Measurements from ENCODE around the gene DNMT1. TPM values are rescaled to one million over a fixed set of nuclear protein-coding genes. Genes with fewer than 3 reads are reported as not detected.
"Not testable (repeated sequence)": the region's sequence is repeated elsewhere in the genome, so short reads cannot be mapped to it uniquely, and the experiment has no call there.

Gene DNMT1
- total RNA-seq, 1 donor, result 53.0 TPM

- Histone ChIP-seq H3K4me3 (ENCODE audit: low read length) (no peak overlapping the region), H3K27me3 (ENCODE audit: insufficient read depth, low read length) (no peaks in the 10 kb centered on the region), H3K9me3 (ENCODE audit: low read depth, low read length) (no peaks in the 10 kb centered on the region), H3K4me1 (ENCODE audit: insufficient read depth, low read length) (no peaks in the 10 kb centered on the region)
Measured at GRCh38 chr19:10182847-10183246, 11.9 kb downstream of the DNMT1 start.

GRCh38 chr19:10182076-10182475 lies 12.7 kb downstream of the DNMT1 start:
- Histone ChIP-seq H3K27me3 (ENCODE audit: insufficient read depth, low read length) (no peaks in the 10 kb centered on the region), H3K4me3 (ENCODE audit: low read length) (no peak overlapping the region), H3K4me1 (ENCODE audit: insufficient read depth, low read length) (no peaks in the 10 kb centered on the region), H3K9me3 (ENCODE audit: low read depth, low read length) (no peaks in the 10 kb centered on the region)

- no peaks in the 10 kb centered on the region for H3K9me3 ChIP-seq (ENCODE audit: low read depth, low read length)
- no peaks in the 10 kb centered on the region for H3K27me3 ChIP-seq (ENCODE audit: insufficient read depth, low read length)
- no peaks in the 10 kb centered on the region for H3K4me1 ChIP-seq (ENCODE audit: insufficient read depth, low read length)
- no peak overlapping the region for H3K4me3 ChIP-seq (ENCODE audit: low read length)
Measured at GRCh38 chr19:10180459-10180858, 14.3 kb downstream of the DNMT1 start.

- H3K4me3 ChIP-seq (ENCODE audit: low read length); H3K27me3 ChIP-seq (ENCODE audit: insufficient read depth, low read length); H3K9me3 ChIP-seq (ENCODE audit: low read depth, low read length); H3K4me1 ChIP-seq (ENCODE audit: insufficient read depth, low read length): not testable (repeated sequence)
Measured at GRCh38 chr19:10180024-10180423, 14.7 kb downstream of the DNMT1 start.

- Histone ChIP-seq H3K9me3 (ENCODE audit: low read depth, low read length) (no peaks in the 10 kb centered on the region), H3K4me1 (ENCODE audit: insufficient read depth, low read length) (no peaks in the 10 kb centered on the region), H3K4me3 (ENCODE audit: low read length) (no peak overlapping the region), H3K27me3 (ENCODE audit: insufficient read depth, low read length) (no peaks in the 10 kb centered on the region)
Measured at GRCh38 chr19:10173527-10173926, 21.2 kb downstream of the DNMT1 start.

GRCh38 chr19:10168386-10168948 lies 26.3 kb downstream of the DNMT1 start:
- Histone ChIP-seq H3K9me3 (ENCODE audit: low read depth, low read length) (no peaks in the 10 kb centered on the region), H3K4me3 (ENCODE audit: low read length) (no peak overlapping the region), H3K27me3 (ENCODE audit: insufficient read depth, low read length) (no peaks in the 10 kb centered on the region), H3K4me1 (ENCODE audit: insufficient read depth, low read length) (no peaks in the 10 kb centered on the region)

GRCh38 chr19:10167459-10167858 lies 27.3 kb downstream of the DNMT1 start:
- Histone ChIP-seq H3K9me3 (ENCODE audit: low read depth, low read length) (no peaks in the 10 kb centered on the region), H3K4me3 (ENCODE audit: low read length) (no peak overlapping the region), H3K4me1 (ENCODE audit: insufficient read depth, low read length) (no peaks in the 10 kb centered on the region), H3K27me3 (ENCODE audit: insufficient read depth, low read length) (no peaks in the 10 kb centered on the region)

- not testable (repeated sequence) for H3K4me1 ChIP-seq (ENCODE audit: insufficient read depth, low read length); H3K27me3 ChIP-seq (ENCODE audit: insufficient read depth, low read length); H3K9me3 ChIP-seq (ENCODE audit: low read depth, low read length); H3K4me3 ChIP-seq (ENCODE audit: low read length)
Measured at GRCh38 chr19:10166501-10166900, 28.3 kb downstream of the DNMT1 start.

- Histone ChIP-seq H3K27me3 (ENCODE audit: insufficient read depth, low read length) (no peaks in the 10 kb centered on the region), H3K4me3 (ENCODE audit: low read length) (no peak overlapping the region), H3K9me3 (ENCODE audit: low read depth, low read length) (no peaks in the 10 kb centered on the region), H3K4me1 (ENCODE audit: insufficient read depth, low read length) (no peaks in the 10 kb centered on the region)
Measured at GRCh38 chr19:10166046-10166445, 28.7 kb downstream of the DNMT1 start.

GRCh38 chr19:10163536-10163935 lies 31.2 kb downstream of the DNMT1 start:
- no peak overlapping the region for H3K4me3 ChIP-seq (ENCODE audit: low read length)
- H3K9me3 ChIP-seq (ENCODE audit: low read depth, low read length), result no peaks in the 10 kb centered on the region
- no peaks in the 10 kb centered on the region for H3K27me3 ChIP-seq (ENCODE audit: insufficient read depth, low read length)
- no peaks in the 10 kb centered on the region for H3K4me1 ChIP-seq (ENCODE audit: insufficient read depth, low read length)

GRCh38 chr19:10159610-10160009 lies 35.1 kb downstream of the DNMT1 start:
- no peaks in the 10 kb centered on the region for H3K9me3 ChIP-seq (ENCODE audit: low read depth, low read length)
- no peaks in the 10 kb centered on the region for H3K27me3 ChIP-seq (ENCODE audit: insufficient read depth, low read length)
- no peaks in the 10 kb centered on the region for H3K4me1 ChIP-seq (ENCODE audit: insufficient read depth, low read length)
- no peak overlapping the region for H3K4me3 ChIP-seq (ENCODE audit: low read length)

- no peak overlapping the region for H3K4me3 ChIP-seq (ENCODE audit: low read length)
- H3K27me3 ChIP-seq (ENCODE audit: insufficient read depth, low read length), result no peaks in the 10 kb centered on the region
- H3K9me3 ChIP-seq (ENCODE audit: low read depth, low read length), result no peaks in the 10 kb centered on the region
- H3K4me1 ChIP-seq (ENCODE audit: insufficient read depth, low read length), result no peaks in the 10 kb centered on the region
Measured at GRCh38 chr19:10158485-10158884, 36.3 kb downstream of the DNMT1 start.

GRCh38 chr19:10158071-10158470 lies 36.7 kb downstream of the DNMT1 start:
- H3K4me1 ChIP-seq (ENCODE audit: insufficient read depth, low read length), result no peaks in the 10 kb centered on the region
- H3K9me3 ChIP-seq (ENCODE audit: low read depth, low read length), result no peaks in the 10 kb centered on the region
- H3K27me3 ChIP-seq (ENCODE audit: insufficient read depth, low read length), result no peaks in the 10 kb centered on the region
- H3K4me3 ChIP-seq (ENCODE audit: low read length), result no peak overlapping the region

GRCh38 chr19:10155839-10156238 lies 38.9 kb downstream of the DNMT1 start:
- H3K27me3 ChIP-seq (ENCODE audit: insufficient read depth, low read length), result no peaks in the 10 kb centered on the region
- no peaks in the 10 kb centered on the region for H3K4me1 ChIP-seq (ENCODE audit: insufficient read depth, low read length)
- no peaks in the 10 kb centered on the region for H3K9me3 ChIP-seq (ENCODE audit: low read depth, low read length)

GRCh38 chr19:10152100-10152499 lies 42.7 kb downstream of the DNMT1 start:
- H3K27me3 ChIP-seq (ENCODE audit: insufficient read depth, low read length), result no peaks in the 10 kb centered on the region
- no peak overlapping the region for H3K4me3 ChIP-seq (ENCODE audit: low read length)
- no peaks in the 10 kb centered on the region for H3K4me1 ChIP-seq (ENCODE audit: insufficient read depth, low read length)
- no peaks in the 10 kb centered on the region for H3K9me3 ChIP-seq (ENCODE audit: low read depth, low read length)

More at GRCh38 chr19:10155839-10156238, 38.9 kb downstream of the DNMT1 start:
- H3K4me3 ChIP-seq (ENCODE audit: low read length), result no peak overlapping the region

GRCh38 chr19:10151521-10151920 lies 43.2 kb downstream of the DNMT1 start:
- H3K9me3 ChIP-seq (ENCODE audit: low read depth, low read length), result no peaks in the 10 kb centered on the region
- H3K27me3 ChIP-seq (ENCODE audit: insufficient read depth, low read length), result no peaks in the 10 kb centered on the region
- H3K4me1 ChIP-seq (ENCODE audit: insufficient read depth, low read length), result no peaks in the 10 kb centered on the region
- H3K4me3 ChIP-seq (ENCODE audit: low read length), result no peak overlapping the region

All from mononuclear cell (primary cell).